SK-N-SH (cell line): ENCODE data around the gene HPN. TPM values are rescaled to one million over a fixed set of nuclear protein-coding genes. Genes with fewer than 3 reads are reported as not detected.

ENCODE experiments used
- CTCF ChIA-PET: fragments of 300-600, 350-600 bp; formaldehyde crosslinking; extraction: SDS; loops from one replicate; lab custom pipeline; 2021; lab: Yijun Ruan, JAX
- POLR2A ChIA-PET: fragments of 350-600 bp; sonication (Branson Sonifier 250); formaldehyde crosslinking; extraction: SDS; loops from one replicate; lab custom pipeline; 2020; ENCODE audit warnings: antibody characterized with exemption, inconsistent platforms; lab: Yijun Ruan, JAX
- DNase-seq: peaks from one replicate; pipeline ENCODE4 v3.0.0; 2012
- H2AFZ ChIP-seq: fragments of 200-600 bp; sonication (generic); 2 replicates; pipeline ENCODE4 v1.8.1; 2016; ENCODE audit warnings: antibody characterized with exemption, mild to moderate bottlenecking, low read depth
- H3F3A ChIP-seq: fragments of 200-600 bp; sonication (generic); replicated peaks from 2 replicates; pipeline ENCODE3; 2016; ENCODE audit warnings: antibody characterized with exemption, mild to moderate bottlenecking; ENCODE audit not compliant: insufficient read depth
- H3K27ac ChIP-seq, 2 experiments: fragments of 200-500 bp in 1 of 2; fragments of 200-600 bp in 1 of 2; sonication (Bioruptor generic) in 1 of 2; sonication (generic), shearing (Covaris generic) in 1 of 2; 2 replicates each; pipeline versions ENCODE4 v1.5.1 to v1.6.1; 2014 to 2016; ENCODE audit warnings: low read depth in 2 of 2, inconsistent platforms in 1 of 2, low read length in 1 of 2, mild to moderate bottlenecking in 1 of 2, mixed read lengths in 1 of 2
- H3K27me3 ChIP-seq: fragments of 200-600 bp; sonication (generic), shearing (Covaris generic); 2 replicates; pipeline ENCODE4 v1.6.1; 2016; ENCODE audit warnings: mixed run types; ENCODE audit not compliant: insufficient read depth
- H3K36me3 ChIP-seq, 2 experiments: fragments of 200-500 bp in 1 of 2; fragments of 200-600 bp in 1 of 2; sonication (Bioruptor generic) in 1 of 2; sonication (generic) in 1 of 2; replicated peaks in 1 of 2; 2 replicates each; pipeline versions ENCODE3 to v1.5.1; 2014 to 2016; ENCODE audit warnings: low read length in 1 of 2, mild to moderate bottlenecking in 1 of 2; ENCODE audit not compliant: insufficient read depth in 2 of 2, control insufficient read depth in 1 of 2
- H3K4me1 ChIP-seq, 2 experiments: fragments of 200-500 bp in 1 of 2; fragments of 200-600 bp in 1 of 2; sonication (Bioruptor generic) in 1 of 2; sonication (generic), shearing (Covaris generic) in 1 of 2; 2 replicates each; pipeline versions ENCODE4 v1.5.1 to v1.6.1; 2014 to 2016; ENCODE audit warnings: low read depth in 1 of 2, low read length in 1 of 2, mixed run types in 1 of 2; ENCODE audit not compliant: insufficient read depth in 2 of 2, control insufficient read depth in 1 of 2
- H3K4me2 ChIP-seq: fragments of 200-600 bp; sonication (generic), shearing (Covaris generic); 2 replicates; pipeline ENCODE4 v1.6.1; 2017; ENCODE audit warnings: mixed run types
- H3K4me3 ChIP-seq, 2 experiments: fragments of 200-500 bp in 1 of 2; fragments of 200-600 bp in 1 of 2; sonication (Bioruptor generic) in 1 of 2; sonication (generic), shearing (Covaris generic) in 1 of 2; 2 replicates each; pipeline versions ENCODE4 v1.5.1 to v1.8.1; 2014 to 2016; ENCODE audit warnings: low read depth in 2 of 2, inconsistent platforms in 1 of 2, low read length in 1 of 2, mild to moderate bottlenecking in 1 of 2, mixed read lengths in 1 of 2, moderate library complexity in 1 of 2
- H3K79me2 ChIP-seq: fragments of 200-600 bp; sonication (generic); 2 replicates; pipeline ENCODE4 v1.8.1; 2017; ENCODE audit warnings: mild to moderate bottlenecking; ENCODE audit not compliant: insufficient read depth
- H3K9ac ChIP-seq: fragments of 200-600 bp; sonication (generic); 2 replicates; pipeline ENCODE4 v1.6.1; 2017; ENCODE audit warnings: mixed run types
- H3K9me2 ChIP-seq: fragments of 200-600 bp; sonication (generic); 2 replicates; pipeline ENCODE4 v1.6.1; 2017; ENCODE audit warnings: mixed run types
- H3K9me3 ChIP-seq: fragments of 200-600 bp; sonication (generic); 2 replicates; pipeline ENCODE4 v1.6.1; 2017; ENCODE audit warnings: mixed run types, mild to moderate bottlenecking, moderate library complexity
- H4K20me1 ChIP-seq: fragments of 200-600 bp; sonication (generic); 2 replicates; pipeline ENCODE4 v1.6.1; 2017; ENCODE audit warnings: mild to moderate bottlenecking, mixed run types; ENCODE audit not compliant: insufficient read depth
- ELF1 ChIP-seq: IDR thresholded peaks from 2 replicates; pipeline ENCODE4 v1.4.0; 2012
- FOXM1 ChIP-seq: IDR thresholded peaks from 2 replicates; pipeline ENCODE4 v1.4.0; 2012; ENCODE audit warnings: low read depth, mild to moderate bottlenecking
- GATA2 ChIP-seq: sonication (generic); formaldehyde crosslinking; IDR thresholded peaks from 2 replicates; pipeline ENCODE4 v1.5.0; 2020; ENCODE audit warnings: mild to moderate bottlenecking, missing genetic modification reagents
- MXI1 ChIP-seq: IDR thresholded peaks from 2 replicates; pipeline ENCODE4 v1.6.1; 2012; ENCODE audit warnings: mild to moderate bottlenecking, low read depth, low read length, improper control_type of control experiment
- RAD21 ChIP-seq: IDR thresholded peaks from 2 replicates; pipeline ENCODE4 v1.6.1; 2012; ENCODE audit warnings: mild to moderate bottlenecking, low read length
- RFX5 ChIP-seq: IDR thresholded peaks from 2 replicates; pipeline ENCODE4 v1.6.1; 2012; ENCODE audit warnings: mild to moderate bottlenecking, improper control_type of control experiment, low read length
- SIN3A ChIP-seq: IDR thresholded peaks from 2 replicates; pipeline ENCODE4 v1.6.1; 2012; ENCODE audit warnings: low read depth, mild to moderate bottlenecking, low read length, moderate library complexity, borderline replicate concordance
- TCF12 ChIP-seq: IDR thresholded peaks from 2 replicates; pipeline ENCODE4 v1.4.0; 2012
- WGBS: methylation state at CpG from one replicate; pipeline ENCODE4 v1.1.6; 2017; ENCODE audit warnings: low lambda C conversion rate; 5-methylcytosine and 5-hydroxymethylcytosine counted together
- polyA plus RNA-seq, 3 experiments: library from polyadenylated mRNA; depleted of rRNA; stranded (reverse); fragments of >200 nt; gene quantifications; 2 replicates each; pipeline ENCODE4 v1.2.3, GENCODE V29; 2012
- TF ChIP-seq, protein P1 (sequence below): fragments of 150-350 bp; IDR thresholded peaks from 2 replicates; pipeline ENCODE4 v1.6.1; 2016; ENCODE audit warnings: mild to moderate bottlenecking, low read depth, low read length
- TF ChIP-seq, protein P2 (sequence below): IDR thresholded peaks from 2 replicates; pipeline ENCODE4 v1.4.0; 2012; ENCODE audit warnings: low read depth
- TF ChIP-seq, protein P3 (sequence below): IDR thresholded peaks from 2 replicates; pipeline ENCODE4 v1.4.0; 2012; ENCODE audit warnings: low read depth, borderline replicate concordance
- TF ChIP-seq, protein P4 (sequence below): fragments of 200-600 bp; sonication (generic); IDR thresholded peaks from 2 replicates; pipeline ENCODE4 v1.6.1; 2017; ENCODE audit warnings: antibody characterized with exemption, mild to moderate bottlenecking, moderate library complexity
- TF ChIP-seq, protein P5 (sequence below): IDR thresholded peaks from 2 replicates; pipeline ENCODE4 v1.6.1; 2012; ENCODE audit warnings: mild to moderate bottlenecking, low read depth, low read length, moderate library complexity

The HPN gene
- polyA plus RNA-seq, 1 of the 3 experiments (the other 2 are of a cell fraction) = 0.05 TPM

DNA sequence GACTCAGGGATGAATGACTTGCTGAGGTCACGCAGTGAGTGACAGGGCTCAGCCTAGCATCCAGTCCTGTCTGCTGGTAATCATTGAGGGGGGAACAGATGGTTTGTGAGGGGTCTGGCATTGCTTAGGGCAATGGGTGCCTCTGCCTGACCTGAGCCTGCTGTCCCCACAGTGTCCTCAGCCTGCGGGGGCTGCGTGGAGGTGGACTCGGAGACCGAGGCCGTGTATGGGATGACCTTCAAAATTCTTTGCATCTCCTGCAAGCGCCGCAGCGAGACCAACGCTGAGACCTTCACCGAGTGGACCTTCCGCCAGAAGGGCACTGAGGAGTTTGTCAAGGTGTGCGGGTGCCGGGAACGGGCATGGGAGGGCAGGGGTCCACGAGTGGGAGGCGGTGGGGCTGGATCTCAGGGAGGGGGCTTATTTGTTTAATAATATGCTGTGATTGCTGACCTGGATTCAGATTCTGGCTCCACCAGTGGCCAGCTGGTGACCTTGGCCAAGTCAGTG, 9.1 kb upstream of the HPN start:
- no peaks in the 10 kb centered on the region for H4K20me1 ChIP-seq
- peaks cover 2% of the 10 kb centered on the region for H3F3A ChIP-seq
- peaks cover 0 to 21% of the 10 kb centered on the region in 2 experiments; a peak in 1 of 4 replicates for H3K4me1 ChIP-seq
- no peak overlapping the region for H3K27ac ChIP-seq
- no peak for DNase-seq
- H3K36me3 ChIP-seq = peaks cover 0 to 7% of the 10 kb centered on the region in 2 experiments
- ChIA-PET POLR2A (no interaction called here), CTCF (interaction anchor here (2.4 to 6.4 kb wide), 2 partner anchors 13 to 35 kb away, joined by 8 to 49 read pairs; no protein-coding TSS in a partner anchor)
- no peak overlapping the region for H3K4me2 ChIP-seq
- 92% methylated on average over 17 of the region's 17 CpGs for WGBS
- H2AFZ ChIP-seq = no peak overlapping the region
- no peak for TF ChIP-seq FOXM1
- TF ChIP-seq TCF12 = no peak
- no peak for TF ChIP-seq ELF1
- TF ChIP-seq MXI1 = no peak
- TF ChIP-seq, protein P1, sequence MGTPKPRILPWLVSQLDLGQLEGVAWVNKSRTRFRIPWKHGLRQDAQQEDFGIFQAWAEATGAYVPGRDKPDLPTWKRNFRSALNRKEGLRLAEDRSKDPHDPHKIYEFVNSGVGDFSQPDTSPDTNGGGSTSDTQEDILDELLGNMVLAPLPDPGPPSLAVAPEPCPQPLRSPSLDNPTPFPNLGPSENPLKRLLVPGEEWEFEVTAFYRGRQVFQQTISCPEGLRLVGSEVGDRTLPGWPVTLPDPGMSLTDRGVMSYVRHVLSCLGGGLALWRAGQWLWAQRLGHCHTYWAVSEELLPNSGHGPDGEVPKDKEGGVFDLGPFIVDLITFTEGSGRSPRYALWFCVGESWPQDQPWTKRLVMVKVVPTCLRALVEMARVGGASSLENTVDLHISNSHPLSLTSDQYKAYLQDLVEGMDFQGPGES = no peak
- TF ChIP-seq, protein P2, sequence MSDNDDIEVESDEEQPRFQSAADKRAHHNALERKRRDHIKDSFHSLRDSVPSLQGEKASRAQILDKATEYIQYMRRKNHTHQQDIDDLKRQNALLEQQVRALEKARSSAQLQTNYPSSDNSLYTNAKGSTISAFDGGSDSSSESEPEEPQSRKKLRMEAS = no peak
- H3K9me2 ChIP-seq = no peaks in the 10 kb centered on the region
- no peak overlapping the region for H3K4me3 ChIP-seq
- H3K27me3 ChIP-seq = no peaks in the 10 kb centered on the region
- H3K9ac ChIP-seq = no peak overlapping the region
- no peaks in the 10 kb centered on the region for H3K79me2 ChIP-seq
- H3K9me3 ChIP-seq = no peaks in the 10 kb centered on the region

DNA sequence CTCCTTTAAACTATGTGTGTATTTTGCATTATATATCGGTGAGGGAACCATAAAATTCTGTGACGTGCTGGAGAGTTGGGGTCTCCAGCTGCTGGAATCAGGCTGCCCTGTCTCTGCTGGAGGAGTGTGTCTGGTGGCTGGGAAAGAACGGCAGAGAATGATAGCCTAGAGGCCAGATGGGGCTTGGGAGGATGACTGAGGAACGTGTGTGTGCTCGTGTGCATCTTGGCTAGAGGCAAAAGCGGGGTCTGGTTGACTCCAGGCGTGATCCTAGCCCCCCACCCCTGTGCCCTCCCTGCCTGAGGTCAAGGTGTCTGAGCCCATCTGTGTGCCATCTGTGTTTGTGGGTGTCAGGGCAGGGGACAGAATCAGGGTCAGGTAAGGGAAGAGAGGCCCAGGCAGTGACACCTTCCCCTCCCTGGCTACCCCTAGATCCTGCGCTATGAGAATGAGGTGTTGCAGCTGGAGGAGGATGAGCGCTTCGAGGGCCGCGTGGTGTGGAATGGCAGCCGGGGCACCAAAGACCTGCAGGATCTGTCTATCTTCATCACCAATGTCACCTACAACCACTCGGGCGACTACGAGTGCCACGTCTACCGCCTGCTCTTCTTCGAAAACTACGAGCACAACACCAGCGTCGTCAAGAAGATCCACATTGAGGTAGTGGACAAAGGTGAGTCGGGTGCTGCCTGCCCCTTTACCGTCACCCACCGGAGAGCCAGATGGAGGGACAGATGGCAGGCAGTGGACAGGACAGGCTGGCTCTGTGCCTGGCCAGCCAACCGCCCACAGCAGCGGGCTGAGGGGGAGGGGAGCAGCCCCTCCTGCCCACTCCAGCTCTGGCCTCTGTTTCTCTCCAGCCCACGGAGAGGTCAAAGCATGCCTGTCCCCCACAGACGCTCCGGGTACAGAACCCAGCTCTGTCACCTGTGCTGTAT, 8.2 kb upstream of the HPN start:
- no peaks in the 10 kb centered on the region for H3F3A ChIP-seq
- no peak overlapping the region for H3K4me3 ChIP-seq
- H3K4me1 ChIP-seq = peaks cover 0 to 21% of the 10 kb centered on the region in 2 experiments; a peak in 1 of 4 replicates
- H3K4me2 ChIP-seq = no peak overlapping the region
- H3K9me2 ChIP-seq = no peaks in the 10 kb centered on the region
- WGBS = 86% methylated on average over 27 of the region's 30 CpGs
- no peaks in the 10 kb centered on the region for H4K20me1 ChIP-seq
- H2AFZ ChIP-seq = no peak overlapping the region
- no peaks in the 10 kb centered on the region for H3K27me3 ChIP-seq
- no peaks in the 10 kb centered on the region for H3K36me3 ChIP-seq
- POLR2A ChIA-PET = no interaction called here
- H3K9ac ChIP-seq = no peak overlapping the region
- CTCF ChIA-PET = interaction anchor here (1.2 to 6.4 kb wide), 3 partner anchors 12 to 109 kb away, joined by 3 to 49 read pairs (median 5); partner anchors contain the start of gene FXYD7
- DNase-seq = no peak
- TF ChIP-seq, protein P3, sequence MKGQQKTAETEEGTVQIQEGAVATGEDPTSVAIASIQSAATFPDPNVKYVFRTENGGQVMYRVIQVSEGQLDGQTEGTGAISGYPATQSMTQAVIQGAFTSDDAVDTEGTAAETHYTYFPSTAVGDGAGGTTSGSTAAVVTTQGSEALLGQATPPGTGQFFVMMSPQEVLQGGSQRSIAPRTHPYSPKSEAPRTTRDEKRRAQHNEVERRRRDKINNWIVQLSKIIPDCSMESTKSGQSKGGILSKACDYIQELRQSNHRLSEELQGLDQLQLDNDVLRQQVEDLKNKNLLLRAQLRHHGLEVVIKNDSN = no peak
- TF ChIP-seq, protein P4, sequence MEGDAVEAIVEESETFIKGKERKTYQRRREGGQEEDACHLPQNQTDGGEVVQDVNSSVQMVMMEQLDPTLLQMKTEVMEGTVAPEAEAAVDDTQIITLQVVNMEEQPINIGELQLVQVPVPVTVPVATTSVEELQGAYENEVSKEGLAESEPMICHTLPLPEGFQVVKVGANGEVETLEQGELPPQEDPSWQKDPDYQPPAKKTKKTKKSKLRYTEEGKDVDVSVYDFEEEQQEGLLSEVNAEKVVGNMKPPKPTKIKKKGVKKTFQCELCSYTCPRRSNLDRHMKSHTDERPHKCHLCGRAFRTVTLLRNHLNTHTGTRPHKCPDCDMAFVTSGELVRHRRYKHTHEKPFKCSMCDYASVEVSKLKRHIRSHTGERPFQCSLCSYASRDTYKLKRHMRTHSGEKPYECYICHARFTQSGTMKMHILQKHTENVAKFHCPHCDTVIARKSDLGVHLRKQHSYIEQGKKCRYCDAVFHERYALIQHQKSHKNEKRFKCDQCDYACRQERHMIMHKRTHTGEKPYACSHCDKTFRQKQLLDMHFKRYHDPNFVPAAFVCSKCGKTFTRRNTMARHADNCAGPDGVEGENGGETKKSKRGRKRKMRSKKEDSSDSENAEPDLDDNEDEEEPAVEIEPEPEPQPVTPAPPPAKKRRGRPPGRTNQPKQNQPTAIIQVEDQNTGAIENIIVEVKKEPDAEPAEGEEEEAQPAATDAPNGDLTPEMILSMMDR = no peak
- TF ChIP-seq FOXM1 (no peak), GATA2 (CRISPR knock-in tag) (no peak), RAD21 (no peak), SIN3A (no peak), RFX5 (no peak)
- TF ChIP-seq, protein P5, sequence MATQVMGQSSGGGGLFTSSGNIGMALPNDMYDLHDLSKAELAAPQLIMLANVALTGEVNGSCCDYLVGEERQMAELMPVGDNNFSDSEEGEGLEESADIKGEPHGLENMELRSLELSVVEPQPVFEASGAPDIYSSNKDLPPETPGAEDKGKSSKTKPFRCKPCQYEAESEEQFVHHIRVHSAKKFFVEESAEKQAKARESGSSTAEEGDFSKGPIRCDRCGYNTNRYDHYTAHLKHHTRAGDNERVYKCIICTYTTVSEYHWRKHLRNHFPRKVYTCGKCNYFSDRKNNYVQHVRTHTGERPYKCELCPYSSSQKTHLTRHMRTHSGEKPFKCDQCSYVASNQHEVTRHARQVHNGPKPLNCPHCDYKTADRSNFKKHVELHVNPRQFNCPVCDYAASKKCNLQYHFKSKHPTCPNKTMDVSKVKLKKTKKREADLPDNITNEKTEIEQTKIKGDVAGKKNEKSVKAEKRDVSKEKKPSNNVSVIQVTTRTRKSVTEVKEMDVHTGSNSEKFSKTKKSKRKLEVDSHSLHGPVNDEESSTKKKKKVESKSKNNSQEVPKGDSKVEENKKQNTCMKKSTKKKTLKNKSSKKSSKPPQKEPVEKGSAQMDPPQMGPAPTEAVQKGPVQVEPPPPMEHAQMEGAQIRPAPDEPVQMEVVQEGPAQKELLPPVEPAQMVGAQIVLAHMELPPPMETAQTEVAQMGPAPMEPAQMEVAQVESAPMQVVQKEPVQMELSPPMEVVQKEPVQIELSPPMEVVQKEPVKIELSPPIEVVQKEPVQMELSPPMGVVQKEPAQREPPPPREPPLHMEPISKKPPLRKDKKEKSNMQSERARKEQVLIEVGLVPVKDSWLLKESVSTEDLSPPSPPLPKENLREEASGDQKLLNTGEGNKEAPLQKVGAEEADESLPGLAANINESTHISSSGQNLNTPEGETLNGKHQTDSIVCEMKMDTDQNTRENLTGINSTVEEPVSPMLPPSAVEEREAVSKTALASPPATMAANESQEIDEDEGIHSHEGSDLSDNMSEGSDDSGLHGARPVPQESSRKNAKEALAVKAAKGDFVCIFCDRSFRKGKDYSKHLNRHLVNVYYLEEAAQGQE = no peak
- H3K79me2 ChIP-seq = no peaks in the 10 kb centered on the region
- H3K9me3 ChIP-seq = no peaks in the 10 kb centered on the region
- H3K27ac ChIP-seq = no peak overlapping the region
